HEK293T (cell line): ENCODE results near the gene STX1A.
"Not testable (repeated sequence)": the region's sequence is repeated elsewhere in the genome, so short reads cannot be mapped to it uniquely, and the experiment has no call there.

ENCODE experiments used
- CTCF ChIA-PET: fragments of 350-600 bp; formaldehyde crosslinking; extraction: SDS; loops from one replicate; lab custom pipeline; 2021; ENCODE audit warnings: antibody characterized with exemption, inconsistent platforms; lab: Yijun Ruan, JAX
- POLR2A ChIA-PET: fragments of 350-600 bp; formaldehyde crosslinking; extraction: SDS; loops from one replicate; lab custom pipeline; 2020; ENCODE audit warnings: antibody characterized with exemption, inconsistent platforms; lab: Yijun Ruan, JAX
- DNase-seq: peaks from one replicate; pipeline ENCODE4 v3.0.0; 2012; ENCODE audit warnings: mixed read lengths; ENCODE audit errors: extremely low spot score
- ARNT ChIP-seq: fragments of 450-650 bp; IDR thresholded peaks from 2 replicates; pipeline ENCODE4 v1.6.1; 2017; ENCODE audit warnings: mild to moderate bottlenecking
- BHLHE40 ChIP-seq: fragments of 450-650 bp; IDR thresholded peaks from 2 replicates; pipeline ENCODE4 v1.6.1; 2016; ENCODE audit warnings: mild to moderate bottlenecking, moderate library complexity, borderline replicate concordance
- CTBP1 ChIP-seq: fragments of 450-650 bp; IDR thresholded peaks from 2 replicates; pipeline ENCODE4 v1.6.1; 2016; ENCODE audit warnings: borderline replicate concordance
- ELF4 ChIP-seq: fragments of 450-650 bp; IDR thresholded peaks from 2 replicates; pipeline ENCODE4 v1.6.1; 2017; ENCODE audit warnings: antibody characterized with exemption
- FOXA1 ChIP-seq: fragments of 450-650 bp; IDR thresholded peaks from 2 replicates; pipeline ENCODE4 v1.6.1; 2016; ENCODE audit warnings: mild to moderate bottlenecking
- FOXK2 ChIP-seq: fragments of 450-650 bp; IDR thresholded peaks from 2 replicates; pipeline ENCODE4 v1.6.1; 2016; ENCODE audit warnings: mild to moderate bottlenecking
- FOXM1 ChIP-seq: fragments of 450-650 bp; IDR thresholded peaks from 2 replicates; pipeline ENCODE4 v1.6.1; 2017; ENCODE audit warnings: mild to moderate bottlenecking, borderline replicate concordance
- HDGF ChIP-seq: fragments of 450-650 bp; IDR thresholded peaks from 2 replicates; pipeline ENCODE4 v1.6.1; 2017; ENCODE audit warnings: antibody characterized with exemption, borderline replicate concordance
- L3MBTL2 ChIP-seq: fragments of 450-650 bp; conservative IDR thresholded peaks from 2 replicates; pipeline ENCODE4 v1.6.1; 2016; ENCODE audit warnings: mild to moderate bottlenecking
- LEF1 ChIP-seq: fragments of 450-650 bp; IDR thresholded peaks from 2 replicates; pipeline ENCODE4 v1.6.1; 2017; ENCODE audit warnings: mild to moderate bottlenecking, borderline replicate concordance
- NFRKB ChIP-seq: fragments of 450-650 bp; IDR thresholded peaks from 2 replicates; pipeline ENCODE4 v1.6.1; 2016; ENCODE audit warnings: mild to moderate bottlenecking, moderate library complexity
- SP1 ChIP-seq: fragments of 450-650 bp; IDR thresholded peaks from 2 replicates; pipeline ENCODE4 v1.6.1; 2017
- SUZ12 ChIP-seq: fragments of 450-650 bp; IDR thresholded peaks from 2 replicates; pipeline ENCODE4 v1.6.1; 2016; ENCODE audit warnings: mild to moderate bottlenecking
- TARDBP ChIP-seq: fragments of 450-650 bp; IDR thresholded peaks from 2 replicates; pipeline ENCODE4 v1.6.1; 2016
- ZNF384 ChIP-seq: fragments of 450-650 bp; IDR thresholded peaks from 2 replicates; pipeline ENCODE4 v1.6.1; 2016
- TF ChIP-seq, protein P1 (sequence below): fragments of 450-650 bp; IDR thresholded peaks from 2 replicates; pipeline ENCODE4 v1.6.1; 2016

STX1A gene

DNA sequence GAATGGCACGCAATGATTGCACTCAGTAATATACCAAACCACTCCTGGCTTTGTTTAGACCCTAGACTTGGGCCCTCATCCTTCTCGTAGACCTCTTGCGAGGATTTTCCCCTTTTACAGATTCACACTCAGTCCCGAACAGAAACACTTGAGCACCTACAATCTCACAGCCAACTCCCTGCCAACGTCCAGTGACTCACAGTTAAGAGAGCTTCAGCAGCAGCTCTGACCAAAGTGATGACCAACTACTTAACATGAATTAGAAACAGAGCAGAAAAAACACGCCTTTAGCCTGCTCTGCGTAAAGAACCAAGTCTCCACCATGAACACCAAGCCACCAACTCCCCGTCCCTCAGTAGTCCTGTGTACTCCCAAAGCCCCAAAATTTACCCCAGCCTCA is 38.4 kb downstream of the STX1A start:
- CTCF ChIA-PET, result no interaction called here
- DNase-seq, result no peak
- TF ChIP-seq FOXM1 (no peak), ARNT (no peak), ELF4 (no peak), SUZ12 (no peak), HDGF (no peak), LEF1 (no peak), ZNF384 (no peak), FOXA1 (no peak), TARDBP (no peak), CTBP1 (no peak)
- POLR2A ChIA-PET, result interaction anchor here (0.5 kb wide), 1 partner anchor 90 kb away, joined by 3 read pairs; no protein-coding TSS in a partner anchor

DNA sequence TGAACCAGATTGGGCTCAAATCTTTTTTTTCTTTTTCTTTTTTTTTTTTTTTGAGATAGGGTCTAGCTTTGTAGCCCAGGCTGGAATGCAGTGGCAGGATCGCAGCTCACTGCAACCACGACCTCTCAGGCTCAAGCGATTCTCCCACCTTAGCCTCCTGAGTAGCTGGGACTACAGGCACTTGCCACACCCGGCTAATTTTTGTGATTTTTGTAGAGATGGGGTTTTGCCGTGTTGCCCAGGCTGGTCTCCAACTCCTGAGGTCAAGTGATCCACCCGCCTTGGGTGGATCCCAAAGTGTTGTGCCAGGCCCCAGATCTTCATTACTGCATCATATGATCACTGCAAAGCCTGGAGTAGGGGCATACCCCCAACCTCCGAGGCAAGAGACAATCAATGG is 39.0 kb downstream of the STX1A start:
- TF ChIP-seq HDGF, result no peak
- no peak for TF ChIP-seq LEF1
- TF ChIP-seq FOXK2, result no peak
- no peak for TF ChIP-seq ELF4
- no peak for TF ChIP-seq ZNF384
- TF ChIP-seq CTBP1, result no peak
- TF ChIP-seq TARDBP, result no peak
- no peak for TF ChIP-seq L3MBTL2
- TF ChIP-seq BHLHE40, result no peak
- no peak for TF ChIP-seq NFRKB
- TF ChIP-seq FOXM1, result no peak
- no peak for TF ChIP-seq SUZ12
- TF ChIP-seq, protein P1, sequence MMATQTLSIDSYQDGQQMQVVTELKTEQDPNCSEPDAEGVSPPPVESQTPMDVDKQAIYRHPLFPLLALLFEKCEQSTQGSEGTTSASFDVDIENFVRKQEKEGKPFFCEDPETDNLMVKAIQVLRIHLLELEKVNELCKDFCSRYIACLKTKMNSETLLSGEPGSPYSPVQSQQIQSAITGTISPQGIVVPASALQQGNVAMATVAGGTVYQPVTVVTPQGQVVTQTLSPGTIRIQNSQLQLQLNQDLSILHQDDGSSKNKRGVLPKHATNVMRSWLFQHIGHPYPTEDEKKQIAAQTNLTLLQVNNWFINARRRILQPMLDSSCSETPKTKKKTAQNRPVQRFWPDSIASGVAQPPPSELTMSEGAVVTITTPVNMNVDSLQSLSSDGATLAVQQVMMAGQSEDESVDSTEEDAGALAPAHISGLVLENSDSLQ, result no peak
- no peak for TF ChIP-seq ARNT
- ChIA-PET POLR2A (no interaction called here), CTCF (no interaction called here)
- no peak for DNase-seq

DNA sequence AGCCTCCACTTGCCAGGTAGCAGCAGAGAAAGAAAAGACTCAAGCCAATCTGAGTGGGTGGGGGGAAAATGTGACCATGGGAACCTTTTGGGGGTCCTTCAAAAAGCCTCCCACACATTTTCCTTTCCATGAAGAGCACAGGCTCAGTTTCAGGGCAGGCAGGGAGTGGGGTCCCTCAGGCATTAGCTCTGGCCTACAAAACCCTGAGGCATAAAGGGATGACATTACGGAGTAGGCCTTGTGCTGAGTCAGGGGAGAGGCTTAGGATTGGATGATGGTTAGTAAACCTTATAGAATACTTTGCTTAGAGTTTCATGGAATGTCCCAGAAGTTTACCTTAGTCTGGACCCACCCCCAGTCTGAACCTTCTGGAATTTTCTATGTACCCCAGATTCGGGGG is 39.8 kb downstream of the STX1A start:
- TF ChIP-seq NFRKB (no peak), ZNF384 (no peak), SP1 (no peak), LEF1 (no peak), TARDBP (no peak), FOXK2 (no peak), SUZ12 (no peak), BHLHE40 (no peak), FOXM1 (no peak), L3MBTL2 (no peak), FOXA1 (no peak), ELF4 (no peak), CTBP1 (no peak), HDGF (no peak), ARNT (no peak)
- TF ChIP-seq, protein P1, result no peak
- ChIA-PET POLR2A (no interaction called here), CTCF (no interaction called here)
- DNase-seq, result no peak

DNA sequence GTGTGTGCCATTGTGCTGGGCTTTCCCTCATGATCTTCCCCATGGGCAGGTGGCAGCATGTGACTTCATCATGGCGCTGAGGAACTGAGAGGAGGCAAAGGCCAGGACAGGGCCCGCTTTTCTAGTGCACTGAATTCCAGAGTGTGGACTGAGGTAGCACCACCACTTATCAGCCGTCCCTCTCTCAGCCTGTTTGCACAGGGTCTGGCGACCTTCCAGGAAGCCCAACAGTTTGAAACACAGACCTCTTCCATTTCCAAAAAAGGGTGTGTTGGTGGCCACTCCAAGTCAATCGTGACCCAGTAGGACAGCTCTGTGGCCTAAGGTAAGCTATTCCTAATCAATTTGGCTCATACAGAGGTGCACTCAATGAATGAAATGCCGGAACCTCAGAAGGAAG is 40.6 kb downstream of the STX1A start:
- CTCF ChIA-PET, result no interaction called here
- POLR2A ChIA-PET, result no interaction called here
- TF ChIP-seq BHLHE40 (no peak), SP1 (no peak), NFRKB (no peak), L3MBTL2 (no peak), ELF4 (no peak), ARNT (no peak), FOXK2 (no peak), CTBP1 (no peak), FOXM1 (no peak), SUZ12 (no peak), ZNF384 (no peak), TARDBP (no peak), HDGF (no peak)
- no peak for DNase-seq

DNA sequence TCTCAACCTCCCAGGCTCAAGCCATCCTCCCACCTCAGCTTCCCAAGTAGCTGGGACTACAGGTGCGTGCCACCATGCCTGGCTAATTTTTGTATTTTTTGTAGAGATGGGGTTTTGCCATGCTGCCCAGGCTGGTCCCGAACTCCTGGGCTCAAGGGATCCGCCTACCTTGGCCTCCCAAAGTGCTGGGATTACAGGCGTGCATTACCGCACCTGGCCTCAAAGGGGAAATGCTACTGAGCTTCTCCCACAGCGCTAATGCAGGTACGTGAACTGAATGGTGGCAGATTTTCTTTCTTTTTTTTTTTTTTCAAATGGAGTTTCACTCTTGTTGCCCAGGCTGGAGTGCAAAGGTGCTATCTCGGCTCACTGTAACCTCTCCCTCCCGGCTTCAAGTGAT is 43.4 kb downstream of the STX1A start:
- DNase-seq, CTCF ChIA-PET: not testable (repeated sequence)
- POLR2A ChIA-PET, result interaction anchor here (1.5 kb wide), 1 partner anchor 29 kb away, joined by 3 read pairs; no protein-coding TSS in a partner anchor

DNA sequence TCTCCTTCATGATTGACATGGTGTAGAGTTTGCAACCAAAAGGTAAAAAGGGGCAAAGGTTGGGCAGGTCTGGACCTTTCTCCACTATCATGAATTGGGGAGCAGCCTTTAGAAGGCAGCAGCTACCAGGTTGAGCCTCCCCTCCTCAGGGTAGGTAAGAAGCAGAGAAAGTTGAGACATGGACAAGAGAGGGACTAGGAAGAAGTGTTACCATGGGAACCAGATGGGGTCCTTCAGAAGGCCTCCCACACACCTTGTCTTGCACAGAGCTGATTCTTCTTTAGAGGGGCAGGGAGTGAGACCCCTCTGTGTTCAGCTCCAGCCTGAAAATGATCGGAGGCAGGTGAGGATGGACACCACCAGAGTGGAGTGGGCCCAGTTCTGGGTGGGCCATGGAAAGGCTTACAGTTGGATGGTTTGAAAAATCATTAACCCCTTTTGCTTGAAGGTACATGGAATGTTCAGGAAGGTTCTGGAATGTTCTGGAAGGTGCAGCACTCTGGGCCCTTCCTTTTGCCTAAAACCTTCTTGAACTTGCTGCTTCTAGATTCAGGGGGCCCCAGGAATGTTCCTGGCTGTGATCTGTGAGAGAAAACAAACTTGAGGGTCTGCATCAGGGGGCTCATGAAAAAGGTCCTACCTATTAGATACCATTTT is 44.9 kb downstream of the STX1A start:
- ChIA-PET POLR2A (interaction anchor here (1.0 to 1.5 kb wide), 2 partner anchors 9 to 28 kb away, joined by 3 read pairs; partner anchors contain the start of genes BUD23 and DNAJC30), CTCF (no interaction called here)
- DNase-seq, result no peak
- TF ChIP-seq ELF4, result no peak

DNA sequence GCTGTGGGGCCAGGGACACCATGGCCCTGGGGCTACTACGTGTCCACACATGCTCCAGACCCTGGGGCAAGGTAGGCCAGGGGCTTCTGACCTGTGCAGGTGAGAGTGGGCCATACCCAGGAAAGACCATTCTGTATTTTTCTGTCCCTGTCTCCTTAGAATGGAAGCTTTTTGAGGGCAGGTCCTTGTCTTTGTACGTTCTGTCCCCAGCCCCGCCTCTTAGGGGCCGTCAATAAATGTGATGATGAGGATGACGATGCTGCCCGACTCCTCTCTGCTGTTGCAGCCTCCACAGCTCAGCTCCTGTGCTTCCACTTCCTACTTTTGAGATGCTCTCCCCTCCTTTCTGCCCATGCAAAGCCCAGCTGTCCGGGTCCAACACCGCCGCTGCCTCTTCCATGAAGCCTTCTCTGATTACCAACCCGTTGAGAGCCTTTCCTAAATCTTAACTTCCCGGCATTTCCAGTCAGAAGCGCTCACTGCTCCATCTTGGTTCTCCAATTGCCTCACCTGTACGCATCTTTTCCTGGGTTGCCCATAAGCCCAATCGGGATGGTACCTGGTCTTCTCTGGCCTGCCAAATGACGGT is 47.5 kb downstream of the STX1A start:
- POLR2A ChIA-PET, result no interaction called here
- no peak for DNase-seq
- CTCF ChIA-PET, result no interaction called here
- TF ChIP-seq FOXK2 (no peak), ARNT (no peak), SP1 (no peak), FOXM1 (no peak)
